IMR-90 (cell line): Measurements from ENCODE around the gene RHOXF1.
"Not testable (repeated sequence)": the region's sequence is repeated elsewhere in the genome, so short reads cannot be mapped to it uniquely, and the experiment has no call there.

ENCODE experiments used
- CTCF ChIP-seq: conservative IDR thresholded peaks from 2 replicates; pipeline ENCODE4 v1.5.1; 2012; ENCODE audit warnings: mild to moderate bottlenecking, low read depth, low read length, improper control_type of control experiment
- MAFK ChIP-seq: IDR thresholded peaks from 2 replicates; pipeline ENCODE4 v1.6.1; 2012; ENCODE audit warnings: low read depth, low read length, improper control_type of control experiment
- POLR2A ChIP-seq: IDR thresholded peaks from 2 replicates; pipeline ENCODE4 v1.6.1; 2012; ENCODE audit warnings: mild to moderate bottlenecking, low read depth, low read length

GRCh38 chrX:120077590-120077989 lies 38.1 kb downstream of the RHOXF1 start, which contains the start of gene RHOXF2B:
- TF ChIP-seq CTCF, MAFK, POLR2A: not testable (repeated sequence)
